ENCODE results near the gene DNAJB1.

DNAJB1 gene

DNA sequence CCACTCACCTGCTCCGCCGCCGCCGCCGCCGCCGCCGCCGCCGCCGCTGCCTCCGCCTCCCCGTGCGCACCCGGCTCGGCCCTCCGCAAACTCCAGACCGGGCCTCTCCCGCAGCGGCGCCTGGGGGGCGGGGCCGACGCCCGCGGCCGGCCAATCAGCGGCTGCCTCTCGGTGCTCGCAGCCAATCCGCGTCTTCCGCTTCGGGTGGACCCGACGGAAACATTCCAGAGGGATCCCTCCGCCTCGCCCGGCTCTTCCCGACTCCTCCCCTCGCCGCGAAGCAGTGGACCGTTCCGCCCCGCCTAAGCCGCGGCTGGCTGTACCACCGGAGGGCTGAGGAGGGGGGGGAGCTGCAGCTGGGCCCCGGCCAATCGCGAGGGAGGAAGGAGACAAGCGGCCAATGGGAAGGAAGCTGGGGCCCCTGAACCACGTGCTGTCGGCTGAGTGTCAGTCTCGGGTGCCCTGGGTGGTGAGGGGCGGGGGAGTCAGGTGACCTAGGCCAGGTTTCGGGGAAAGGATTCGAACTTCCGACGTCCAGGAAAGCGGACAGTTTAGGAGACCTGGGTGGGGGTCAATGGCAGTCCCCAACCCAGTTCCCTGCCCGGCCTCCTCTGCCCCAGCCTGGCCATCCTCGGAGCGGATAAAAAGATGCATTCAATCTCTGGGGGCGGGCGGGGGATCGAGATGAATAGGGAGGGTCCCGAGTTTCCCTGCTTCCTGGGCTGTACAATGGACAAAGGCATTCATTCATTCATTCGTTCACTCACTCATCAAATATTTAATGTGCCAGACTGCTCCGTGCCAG is 22.0 kb downstream of the DNAJB1 start, which contains the start of gene GIPC1:
TSS of gene GIPC1 (minus strand) at position 99 of the 805 bp plus-strand sequence. CDS start 13,151 bp downstream, outside the sequence.
- DNase-seq (ENCODE audit: low read depth in 3 of 3): peak; percentile 70 to 74 (median 72)

GRCh38 chr19:14495672-14496028 is 22.5 kb downstream of the DNAJB1 start:
- DNase-seq (ENCODE audit: low read depth in 3 of 3): no peak

DNA sequence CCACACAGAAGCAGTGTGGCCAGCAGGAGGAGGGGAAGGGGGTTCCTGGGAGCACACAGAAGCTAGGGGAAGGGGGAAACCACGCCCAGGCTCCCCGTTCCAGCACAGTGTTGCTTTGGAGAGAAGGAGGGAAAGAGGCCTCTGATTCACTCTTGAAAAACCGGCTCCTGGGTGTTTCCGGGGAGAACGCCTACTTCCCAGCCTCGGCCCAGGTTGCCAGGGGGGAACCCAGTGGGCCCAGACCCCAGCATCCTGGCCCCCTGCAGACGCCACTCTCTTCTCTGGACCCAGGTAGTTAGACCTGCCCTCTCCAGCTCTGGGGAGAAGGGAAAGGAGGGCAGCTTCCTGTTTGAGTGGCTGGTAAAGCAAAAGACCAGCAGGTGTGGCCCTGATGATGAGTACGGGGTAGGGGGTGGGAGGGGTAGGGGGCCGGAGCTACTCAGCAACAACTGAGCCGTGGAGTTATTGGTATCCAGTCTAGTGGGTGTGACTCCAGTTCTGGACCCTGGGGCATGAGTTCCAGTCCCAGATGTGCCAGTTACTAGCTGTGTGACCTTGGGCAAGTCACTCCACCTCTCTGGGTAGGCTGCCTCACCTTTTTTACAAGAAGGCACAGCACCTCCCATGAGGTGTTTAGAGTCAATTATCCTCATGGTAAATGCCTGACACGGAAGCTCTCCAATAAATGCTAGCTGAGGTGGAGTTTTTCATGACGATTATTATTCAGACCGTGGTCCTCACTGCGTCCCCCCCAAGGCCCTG is 23.1 kb downstream of the DNAJB1 start:
- no peak for DNase-seq (ENCODE audit: low read depth in 3 of 3)

GRCh38 chr19:14494411-14494810 is 23.8 kb downstream of the DNAJB1 start:
- DNase-seq (ENCODE audit: low read depth in 3 of 3): no peak

DNA sequence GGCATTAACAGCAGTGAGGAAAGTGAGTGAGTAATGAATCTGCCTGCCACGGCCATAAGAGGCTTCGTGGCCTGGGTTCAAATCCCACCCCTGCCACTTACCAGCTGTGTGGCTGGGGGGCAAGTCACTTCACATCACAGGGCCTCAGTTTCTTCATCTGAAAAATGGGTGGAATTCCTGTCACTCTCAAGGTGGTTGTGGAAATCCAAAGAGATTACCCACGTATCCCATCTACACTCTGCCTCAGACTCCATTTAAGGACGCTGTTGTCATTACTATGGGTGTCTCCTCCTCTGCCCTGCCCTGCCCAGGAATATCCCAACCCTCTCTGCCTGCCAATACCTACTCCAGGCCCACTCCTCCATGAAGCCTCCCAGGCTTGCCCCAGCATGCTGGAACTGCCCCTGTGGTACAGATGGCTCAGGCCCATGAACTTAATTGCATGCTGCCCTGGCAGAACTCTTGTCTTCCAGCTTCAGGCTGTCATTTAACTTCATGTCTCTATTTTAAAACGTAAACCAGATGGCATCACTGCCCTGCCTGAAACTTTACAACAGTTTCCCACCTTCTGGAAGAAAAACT is 25.4 kb downstream of the DNAJB1 start:
- no peak for DNase-seq (ENCODE audit: low read depth in 3 of 3)

DNA sequence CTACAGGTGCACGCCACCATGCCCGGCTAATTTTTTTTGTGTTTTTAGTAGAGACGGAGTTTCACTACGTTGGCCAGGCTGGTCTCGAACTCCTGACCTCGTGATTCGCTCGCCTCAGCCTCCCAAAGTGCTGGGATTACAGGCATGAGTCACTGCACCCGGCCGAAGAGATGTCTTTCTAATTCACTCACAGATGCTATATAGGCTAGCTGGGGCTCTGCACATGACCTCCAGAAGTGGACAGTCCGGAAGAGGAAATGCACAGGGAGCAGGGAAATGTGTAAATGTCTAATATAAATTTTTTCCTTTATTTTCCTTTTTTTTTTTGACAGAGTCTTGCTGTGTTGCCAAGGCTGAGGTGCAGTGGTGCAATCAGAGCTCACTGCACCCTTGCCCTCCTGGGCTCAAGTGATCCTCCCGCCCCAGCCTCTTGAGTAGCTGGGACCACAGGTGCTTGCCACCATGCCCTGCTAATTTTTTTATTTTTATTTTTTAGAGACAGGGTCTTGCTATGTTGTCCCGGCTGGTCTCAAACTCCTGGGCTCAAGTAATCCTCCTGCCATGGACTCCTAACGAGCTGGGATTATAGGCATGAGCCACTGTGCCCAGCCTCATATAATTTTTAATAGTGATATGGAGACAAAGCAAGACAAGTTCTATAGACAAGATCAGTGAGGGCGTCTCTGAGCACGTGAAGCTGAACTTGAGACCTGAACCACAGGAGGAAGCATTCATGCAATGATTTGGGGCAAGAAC is 30.6 kb downstream of the DNAJB1 start:
- no peak for DNase-seq (ENCODE audit: low read depth in 3 of 3)

DNA sequence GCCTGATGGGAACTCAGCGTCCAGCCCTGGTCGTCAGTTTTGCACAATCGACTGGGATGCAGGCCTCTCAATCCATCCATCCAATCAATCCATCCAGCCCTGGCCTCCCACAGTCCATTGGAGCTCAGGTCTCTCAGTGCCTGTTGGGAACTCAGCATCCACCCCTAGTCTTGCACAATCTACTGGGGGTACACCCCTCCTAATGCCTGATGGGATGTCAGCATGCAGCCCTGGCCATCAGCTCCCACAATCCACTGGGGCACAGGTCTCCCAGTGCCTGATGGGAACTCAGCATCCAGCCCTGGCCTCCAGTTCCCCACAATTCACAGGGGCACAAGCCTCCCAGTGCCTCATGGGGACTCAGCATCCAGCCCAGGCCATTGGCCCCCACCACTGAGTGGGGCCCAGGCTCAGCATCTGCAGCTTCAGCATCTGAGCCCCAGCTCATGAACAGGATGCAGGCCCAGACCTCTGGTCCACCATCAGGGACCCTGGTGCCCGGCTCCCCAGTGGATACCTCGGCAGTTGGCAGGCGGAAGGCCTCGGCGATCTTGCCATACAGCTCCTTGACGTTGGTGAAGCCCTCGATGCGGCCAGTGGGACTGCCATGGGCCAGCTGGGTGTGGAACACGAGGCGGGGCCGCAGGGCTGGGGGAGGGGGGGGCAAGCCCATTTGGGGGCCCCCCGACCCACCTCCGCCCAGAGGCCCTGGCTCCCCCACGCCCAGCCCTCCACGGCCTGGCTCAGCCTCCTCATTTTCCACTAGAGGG is 35.8 kb downstream of the DNAJB1 start:
- DNase-seq (ENCODE audit: low read depth in 3 of 3): no peak

GRCh38 chr19:14480700-14481079 is 37.5 kb downstream of the DNAJB1 start:
- no peak for DNase-seq (ENCODE audit: low read depth in 3 of 3)

DNA sequence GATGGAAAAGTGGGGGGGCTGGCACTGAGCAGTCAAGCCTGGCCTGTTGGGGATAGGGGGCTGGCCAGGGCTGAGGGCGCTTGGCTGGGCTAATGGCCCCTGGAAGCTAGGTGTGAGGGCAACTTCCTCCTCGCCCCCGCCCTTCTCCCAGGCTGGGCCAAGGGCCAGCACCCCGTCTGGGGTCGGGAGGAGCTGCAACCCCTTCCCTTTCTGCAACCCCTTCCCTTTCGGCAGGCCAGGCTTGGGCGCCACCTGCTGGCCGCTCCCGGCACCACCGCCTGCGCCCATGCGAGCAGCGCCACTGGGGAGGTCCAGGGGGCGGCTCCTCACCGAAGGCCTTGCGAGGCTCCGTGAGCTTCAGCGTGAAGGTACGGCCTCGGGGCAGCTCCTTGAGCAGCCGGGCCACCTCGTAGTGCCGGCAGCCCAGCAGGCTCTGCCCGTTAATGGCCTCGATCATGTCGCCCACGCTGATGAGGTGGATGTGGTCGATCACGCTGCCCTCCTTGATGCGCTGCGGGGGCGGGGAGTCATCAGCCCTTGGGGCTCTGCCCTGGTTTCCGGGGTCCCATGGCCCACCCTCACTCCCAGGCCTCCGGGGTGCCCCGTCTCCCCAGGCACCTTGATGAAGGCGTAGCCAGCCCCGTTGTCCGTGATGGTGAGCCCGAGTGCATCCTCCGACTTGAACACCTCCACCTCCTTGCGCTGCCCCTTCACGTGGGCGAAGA is 38.1 kb downstream of the DNAJB1 start:
- DNase-seq (ENCODE audit: low read depth in 3 of 3): peak; percentile 40 to 58 (median 49)

DNA sequence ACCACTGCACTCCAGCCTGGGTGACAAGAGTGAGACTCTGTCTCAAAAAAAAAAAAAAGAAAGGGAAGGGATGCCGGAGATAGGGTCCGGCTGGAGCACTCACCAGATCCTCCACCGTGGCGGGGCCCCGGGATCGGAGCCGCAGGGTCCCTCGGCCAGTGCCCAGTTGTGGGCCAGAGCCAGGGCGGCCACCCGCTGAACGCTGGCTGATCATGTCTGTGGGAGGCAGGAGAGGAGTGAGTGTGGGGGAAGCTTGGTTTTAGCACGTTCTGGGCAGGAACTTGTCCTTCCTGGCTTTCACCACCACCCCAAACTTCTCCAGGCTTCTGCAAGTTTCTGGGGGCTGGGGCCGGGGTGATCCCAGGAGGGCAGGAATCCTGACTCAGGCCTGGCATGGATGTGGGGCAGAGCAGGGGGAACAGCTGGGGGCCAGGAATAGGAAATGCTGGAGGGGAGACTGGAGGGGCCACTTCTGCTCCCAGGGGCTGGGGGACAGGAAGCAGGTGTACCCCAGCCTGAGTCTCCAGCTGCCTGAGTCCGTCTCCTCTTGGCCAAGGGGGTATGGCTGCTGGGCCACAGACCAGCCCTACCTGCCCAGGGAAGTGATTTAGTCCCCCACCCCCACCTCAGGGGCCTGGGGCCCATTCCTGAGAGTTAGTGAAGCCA is 38.8 kb downstream of the DNAJB1 start:
- no peak for DNase-seq (ENCODE audit: low read depth in 3 of 3)

DNA sequence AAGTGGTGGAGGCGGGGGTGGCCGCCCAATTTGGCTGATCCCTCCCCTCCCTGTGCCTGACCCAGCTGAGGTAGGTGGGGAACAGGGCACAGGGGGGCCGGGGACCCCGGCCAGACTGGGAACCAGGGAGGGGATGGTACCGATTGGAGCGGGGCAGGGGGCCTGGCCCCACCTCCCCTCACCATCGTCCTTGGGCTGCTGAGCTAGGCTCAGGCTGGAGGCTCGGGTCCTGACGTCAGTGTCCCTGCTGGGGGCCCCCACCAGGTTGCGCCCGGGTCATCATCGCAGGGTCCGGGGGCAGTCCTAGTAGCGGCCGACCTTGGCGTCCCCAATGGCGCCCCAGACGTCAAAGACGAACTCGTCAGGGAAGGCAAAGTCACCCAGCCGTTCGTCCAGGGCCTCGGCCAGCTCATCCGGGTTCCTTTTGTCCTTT is 40.1 kb downstream of the DNAJB1 start:
- no peak for DNase-seq (ENCODE audit: low read depth in 3 of 3)

DNA sequence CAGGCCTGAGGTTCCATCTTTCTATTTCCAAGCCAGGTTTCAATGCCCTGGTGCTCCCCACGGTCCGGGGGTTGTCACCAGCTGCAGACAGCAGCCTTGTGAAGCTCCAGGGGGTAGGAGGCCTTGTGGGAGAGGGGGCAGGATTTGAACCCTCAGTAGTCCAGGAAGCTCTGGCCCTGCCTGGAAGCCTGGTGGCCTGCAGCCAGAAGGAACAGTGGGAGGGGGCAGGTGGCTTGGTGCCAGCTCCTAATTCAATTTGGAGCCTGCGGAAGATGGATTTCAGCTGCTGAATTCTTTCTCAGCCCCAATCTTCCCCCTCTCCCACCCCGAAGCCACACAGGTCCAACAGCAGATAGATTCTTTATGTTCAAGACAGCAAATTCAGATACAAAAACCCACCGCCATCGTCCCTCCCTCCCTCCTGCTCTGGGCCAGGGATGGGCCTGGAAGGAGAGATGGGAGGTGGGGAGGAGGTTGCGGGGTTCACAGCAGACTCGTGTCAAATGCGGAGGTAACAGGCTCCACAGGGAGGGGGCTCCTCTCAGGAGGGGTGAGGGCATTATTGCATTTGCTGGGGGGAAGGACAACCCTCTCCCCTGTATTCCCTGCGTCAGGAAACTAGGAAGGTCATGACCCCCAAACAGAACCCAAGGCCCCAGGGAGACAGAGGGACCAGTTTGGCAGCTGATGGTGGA is 40.6 kb downstream of the DNAJB1 start:
- DNase-seq (ENCODE audit: low read depth in 3 of 3): no peak

DNA sequence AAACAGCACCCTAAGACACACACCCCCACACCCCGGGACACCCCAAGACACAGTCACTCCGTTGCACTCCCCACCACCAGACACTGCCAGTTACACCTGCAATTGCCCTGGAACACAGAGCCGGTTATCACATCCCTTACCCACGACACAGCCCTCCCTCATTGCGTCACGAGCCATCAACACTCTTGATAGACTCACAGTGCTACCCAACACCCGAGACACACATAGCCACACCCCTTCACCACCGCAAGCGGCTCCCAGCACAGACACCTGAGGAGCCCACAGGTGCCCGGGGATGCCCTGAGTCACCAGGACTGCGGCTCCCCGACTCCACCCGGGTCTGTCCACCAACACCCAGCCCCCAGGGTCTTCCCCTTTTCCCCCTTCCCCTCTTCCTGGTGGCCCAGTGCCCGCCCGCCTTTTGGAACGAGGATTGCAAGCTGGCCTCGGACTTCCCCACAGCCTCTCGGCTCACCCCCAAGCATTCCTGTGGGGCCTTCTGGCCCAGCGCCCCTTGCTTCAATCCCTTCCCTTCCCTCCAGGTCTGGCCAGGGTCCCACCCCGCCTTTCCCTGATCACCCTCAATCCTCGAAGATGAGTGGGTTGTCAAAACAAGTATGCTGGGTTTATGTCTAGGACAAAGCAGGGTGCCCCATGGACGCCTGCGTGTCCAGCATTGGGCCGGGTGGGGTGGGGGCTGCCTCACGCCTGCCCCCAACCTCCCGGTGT is 41.4 kb downstream of the DNAJB1 start:
- DNase-seq (ENCODE audit: low read depth in 3 of 3): no peak

GRCh38 chr19:14476327-14476672 is 41.9 kb downstream of the DNAJB1 start:
- no peak for DNase-seq (ENCODE audit: low read depth in 3 of 3)

GRCh38 chr19:14475251-14476073 is 42.7 kb downstream of the DNAJB1 start, which contains the start of gene PTGER1:
TSS of gene PTGER1 (minus strand) at chr19:14475354. CDS start at chr19:14474320, 1,034 bp downstream.
- no peak for DNase-seq (ENCODE audit: low read depth in 3 of 3)

- no peak for DNase-seq (ENCODE audit: low read depth in 3 of 3)
These were observed 43.4 kb downstream of the DNAJB1 start for GRCh38 chr19:14474827-14475226.

DNA sequence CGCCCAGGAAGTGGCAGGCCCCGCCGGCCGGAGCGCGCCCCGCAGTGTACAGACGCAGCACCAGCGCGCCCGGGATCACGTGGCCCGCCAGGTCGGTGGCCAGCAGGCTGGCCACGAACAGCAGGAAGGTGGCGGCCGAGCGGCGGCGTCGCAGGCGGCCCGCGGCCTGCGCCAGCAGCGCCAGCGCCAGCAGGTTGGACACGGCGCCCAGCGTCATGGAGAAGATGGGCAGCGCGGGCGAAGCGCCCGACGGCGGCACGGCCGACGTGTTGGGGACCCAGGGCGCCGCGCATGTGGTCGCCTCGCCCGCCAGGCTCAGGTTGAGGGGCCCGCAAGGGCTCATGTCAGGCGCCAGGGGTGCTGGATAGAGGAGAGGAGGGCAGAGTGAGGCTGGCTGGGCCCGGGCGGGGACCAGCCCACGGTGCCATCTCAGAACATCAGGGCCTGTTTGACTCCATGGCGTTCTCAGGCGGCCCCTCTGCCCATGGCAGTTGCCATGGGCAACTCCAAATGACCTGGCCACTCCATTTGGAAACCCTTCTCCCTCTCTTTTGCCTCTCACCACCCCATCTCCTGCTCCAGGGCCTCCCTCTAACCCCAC is 44.1 kb downstream of the DNAJB1 start:
- no peak for DNase-seq (ENCODE audit: low read depth in 3 of 3)

Data from stimulated activated CD4-positive, alpha-beta T cell treated with anti-CD3 and anti-CD28 coated beads, TNF-alpha, amount 100 ng/mL, for 4 hours (primary cell).